GM18526 (cell line): ENCODE results near the gene PARP1.

Experiments used
- POLR2A ChIP-seq: IDR thresholded peaks from 3 replicates; pipeline ENCODE4 v1.6.1; 2011; ENCODE audit not compliant: insufficient read length; ENCODE audit errors: extremely low read depth

PARP1 gene

GRCh38 chr1:226417830-226418546 lies 10.1 kb upstream of the PARP1 start:
- no peak for TF ChIP-seq POLR2A

GRCh38 chr1:226417350-226417749 lies 9.5 kb upstream of the PARP1 start:
- TF ChIP-seq POLR2A = no peak

- no peak for TF ChIP-seq POLR2A
These were observed 6.3 kb upstream of the PARP1 start for GRCh38 chr1:226414098-226414698.

- no peak for TF ChIP-seq POLR2A
These were observed 3.7 kb upstream of the PARP1 start for GRCh38 chr1:226411619-226412018.

- TF ChIP-seq POLR2A = no peak
These were observed 3.1 kb upstream of the PARP1 start for GRCh38 chr1:226410958-226411357.

- no peak for TF ChIP-seq POLR2A
These were observed 1.5 kb upstream of the PARP1 start for GRCh38 chr1:226409392-226409791.

GRCh38 chr1:226408285-226409184 lies 642 bp upstream of the PARP1 start:
- no peak for TF ChIP-seq POLR2A

GRCh38 chr1:226407199-226407496 lies 745 bp downstream of the PARP1 start:
- no peak for TF ChIP-seq POLR2A

GRCh38 chr1:226406401-226406881 lies 1.5 kb downstream of the PARP1 start:
- no peak for TF ChIP-seq POLR2A

GRCh38 chr1:226405411-226405988 lies 2.4 kb downstream of the PARP1 start:
- no peak for TF ChIP-seq POLR2A

GRCh38 chr1:226404904-226405222 lies 3.0 kb downstream of the PARP1 start:
- no peak for TF ChIP-seq POLR2A

- no peak for TF ChIP-seq POLR2A
These were observed 3.6 kb downstream of the PARP1 start for GRCh38 chr1:226404063-226404903.

- TF ChIP-seq POLR2A = no peak
These were observed 4.5 kb downstream of the PARP1 start for GRCh38 chr1:226403201-226404034.

GRCh38 chr1:226402739-226403165 lies 5.1 kb downstream of the PARP1 start:
- TF ChIP-seq POLR2A = no peak
